Caco-2 (cell line): Measurements from ENCODE around the gene SLC3A2. TPM values are rescaled to one million over a fixed set of nuclear protein-coding genes. Genes with fewer than 3 reads are reported as not detected.

Source experiments
- BruUV-seq: library from RNA; stranded (reverse); fragments of 400-500 nt; replicated peaks from 2 replicates; lab custom pipeline; 2021; lab: Mats Ljungman, UMichigan
- CTCF ChIA-PET: fragments of 300-600 bp; sonication (Branson Sonifier 250); formaldehyde crosslinking; loops from one replicate; lab custom pipeline; 2022; ENCODE audit warnings: antibody characterized with exemption; lab: Charles Lee
- POLR2A ChIA-PET: fragments of 300-600 bp; sonication (Branson Sonifier 250); formaldehyde crosslinking; loops from one replicate; lab custom pipeline; 2022; ENCODE audit warnings: antibody characterized with exemption; lab: Charles Lee
- DNase-seq, 2 experiments: peaks; one replicate each; pipeline versions ENCODE4 v3.0.0 to v3.0.0-alpha.2; 2020 to 2022
- H3K27me3 ChIP-seq: replicated peaks from 2 replicates; pipeline ENCODE4 v1.6.0; 2011; ENCODE audit warnings: low read length; ENCODE audit not compliant: control insufficient read depth, insufficient read depth
- H3K36me3 ChIP-seq: 2 replicates; pipeline ENCODE4 v1.5.1; 2011; ENCODE audit warnings: low read length; ENCODE audit not compliant: control insufficient read depth, insufficient read depth
- H3K4me1 ChIP-seq: fragments of 250-450 bp; sonication (Bioruptor Pico); 2 replicates; pipeline ENCODE4 v1.5.1; 2020; ENCODE audit warnings: mild to moderate bottlenecking
- H3K4me3 ChIP-seq: 2 replicates; pipeline ENCODE4 v1.5.1; 2011; ENCODE audit warnings: low read depth, mild to moderate bottlenecking, control low read depth, low read length
- H3K9me3 ChIP-seq: fragments of 250-450 bp; sonication (Bioruptor Pico); 2 replicates; pipeline ENCODE4 v1.5.1; 2020; ENCODE audit warnings: mild to moderate bottlenecking, moderate library complexity
- H3K27ac Mint-ChIP-seq: one replicate; pipeline ENCODE4 v1.8.0; 2022; ENCODE audit warnings: mixed read lengths; ENCODE audit not compliant: unreplicated experiment
- H3K27me3 Mint-ChIP-seq: one replicate; pipeline ENCODE4 v1.8.0; 2022; ENCODE audit warnings: mixed read lengths; ENCODE audit not compliant: insufficient read depth, unreplicated experiment
- H3K36me3 Mint-ChIP-seq: one replicate; pipeline ENCODE4 v1.8.0; 2022; ENCODE audit warnings: mild to moderate bottlenecking, mixed read lengths; ENCODE audit not compliant: insufficient read depth, unreplicated experiment
- H3K4me1 Mint-ChIP-seq: one replicate; pipeline ENCODE4 v1.8.0; 2022; ENCODE audit warnings: low read depth, mixed read lengths; ENCODE audit not compliant: unreplicated experiment
- H3K4me3 Mint-ChIP-seq: one replicate; pipeline ENCODE4 v1.8.0; 2022; ENCODE audit warnings: mild to moderate bottlenecking, moderate library complexity, mixed read lengths; ENCODE audit not compliant: unreplicated experiment
- H3K9me3 Mint-ChIP-seq: one replicate; pipeline ENCODE4 v1.8.0; 2022; ENCODE audit warnings: mixed read lengths; ENCODE audit not compliant: unreplicated experiment
- CTCF ChIP-seq, 2 experiments: fragments of 200-600 bp in 1 of 2; IDR thresholded peaks; 1 replicate in 1 of 2; 2 replicates in 1 of 2; pipeline versions ENCODE4 v1.5.1 to v1.8.0; 2011 to 2022; ENCODE audit warnings: antibody characterized with exemption in 1 of 2, control low read depth in 1 of 2, inconsistent platforms in 1 of 2, low read depth in 1 of 2, low read length in 1 of 2, mild to moderate bottlenecking in 1 of 2, moderate library complexity in 1 of 2; ENCODE audit not compliant: insufficient read depth in 1 of 2, severe bottlenecking in 1 of 2, unreplicated experiment in 1 of 2
- intact Hi-C: fragments of 100-400 bp; cut with micrococcal nuclease; formaldehyde crosslinking; loops from one replicate; pipeline ENCODE4 v1.10.0; 2022; ENCODE audit not compliant: unreplicated experiment
- total RNA-seq: library from RNA; stranded (reverse); gene quantifications from 2 replicates; pipeline ENCODE4 v1.2.3, GENCODE V29; 2022

Gene SLC3A2
- total RNA-seq, 1 experiment from 2014 or later = 879 TPM

- CTCF ChIA-PET = no interaction called here
- intact Hi-C loops = loop anchor here (2.0 kb wide), 1 partner anchor 13 kb away; no protein-coding TSS in a partner anchor
Measured at GRCh38 chr11:62843466-62843865, 37.2 kb upstream of the SLC3A2 start.

GRCh38 chr11:62844154-62844553, 36.5 kb upstream of the SLC3A2 start:
- Histone ChIP-seq H3K36me3 (no peaks in the 10 kb centered on the region), H3K4me1 (peaks cover 7% of the 10 kb centered on the region; the same call in 1 of the 2 replicates), H3K4me3 (no peak overlapping the region), H3K9me3 (no peaks in the 10 kb centered on the region), H3K27me3 (no peaks in the 10 kb centered on the region)
- TF ChIP-seq CTCF (IDR thresholded peaks at IDR 0.05; ENCODE audit: insufficient read depth in 1 of 2, low read depth in 1 of 2, low read length in 1 of 2, severe bottlenecking in 1 of 2, unreplicated experiment in 1 of 2) = no peak
- H3K27ac Mint-ChIP-seq = no peak overlapping the region
- no TSS peak for BruUV-seq
- no peak for DNase-seq
- no peaks in the 10 kb centered on the region for H3K9me3 Mint-ChIP-seq
- intact Hi-C loops = no loop called here
- peaks cover 2% of the 10 kb centered on the region for H3K27me3 Mint-ChIP-seq
- CTCF ChIA-PET = no interaction called here
- no peak overlapping the region for H3K4me3 Mint-ChIP-seq
- peaks cover 41% of the 10 kb centered on the region for H3K36me3 Mint-ChIP-seq
- POLR2A ChIA-PET = interaction anchor here (1.9 to 3.0 kb wide), 2 partner anchors 12 kb away, joined by 7 to 19 read pairs; partner anchors contain the start of gene STX5
- peaks cover 19% of the 10 kb centered on the region for H3K4me1 Mint-ChIP-seq

More at GRCh38 chr11:62843466-62843865, 37.2 kb upstream of the SLC3A2 start:
- Mint-ChIP-seq H3K9me3 (no peaks in the 10 kb centered on the region), H3K4me1 (peaks cover 19% of the 10 kb centered on the region), H3K4me3 (no peak overlapping the region), H3K36me3 (peaks cover 35% of the 10 kb centered on the region), H3K27me3 (peaks cover 2% of the 10 kb centered on the region), H3K27ac (no peak overlapping the region)
- no peak overlapping the region for H3K4me3 ChIP-seq
- no peaks in the 10 kb centered on the region for H3K27me3 ChIP-seq
- peaks cover 7% of the 10 kb centered on the region; the same call in 1 of the 2 replicates for H3K4me1 ChIP-seq
- TF ChIP-seq CTCF (IDR thresholded peaks at IDR 0.05; ENCODE audit: insufficient read depth in 1 of 2, low read depth in 1 of 2, low read length in 1 of 2, severe bottlenecking in 1 of 2, unreplicated experiment in 1 of 2) = no peak
- no peaks in the 10 kb centered on the region for H3K9me3 ChIP-seq
- DNase-seq = no peak
- no peaks in the 10 kb centered on the region; the same call in 1 of the 2 replicates for H3K36me3 ChIP-seq
- POLR2A ChIA-PET = interaction anchor here (1.0 to 3.0 kb wide), 4 partner anchors 12 to 47 kb away, joined by 3 to 19 read pairs (median 6); partner anchors contain the start of gene STX5
- no TSS peak for BruUV-seq

GRCh38 chr11:62846177-62846576, 34.5 kb upstream of the SLC3A2 start:
- Mint-ChIP-seq H3K36me3 (peaks cover 60% of the 10 kb centered on the region), H3K9me3 (no peaks in the 10 kb centered on the region), H3K27ac (no peak overlapping the region), H3K4me1 (peaks cover 7% of the 10 kb centered on the region), H3K4me3 (no peak overlapping the region), H3K27me3 (no peaks in the 10 kb centered on the region)
- Histone ChIP-seq H3K4me3 (no peak overlapping the region), H3K27me3 (no peaks in the 10 kb centered on the region), H3K4me1 (peaks cover 7% of the 10 kb centered on the region; the same call in 1 of the 2 replicates), H3K9me3 (no peaks in the 10 kb centered on the region), H3K36me3 (no peaks in the 10 kb centered on the region)
- ChIA-PET POLR2A (no interaction called here), CTCF (no interaction called here)
- intact Hi-C loops = no loop called here
- TF ChIP-seq CTCF (IDR thresholded peaks at IDR 0.05; ENCODE audit: insufficient read depth in 1 of 2, low read depth in 1 of 2, low read length in 1 of 2, severe bottlenecking in 1 of 2, unreplicated experiment in 1 of 2) = no peak
- no TSS peak for BruUV-seq
- DNase-seq = no peak
